ENCODE measurements around the gene ASIP. TPM values are rescaled to one million over a fixed set of nuclear protein-coding genes. Genes with fewer than 3 reads are reported as not detected.
"Not testable (repeated sequence)": the region's sequence is repeated elsewhere in the genome, so short reads cannot be mapped to it uniquely, and the experiment has no call there.

The ASIP gene
- total RNA-seq, 1 donor from 2014 or later = not detected

DNA sequence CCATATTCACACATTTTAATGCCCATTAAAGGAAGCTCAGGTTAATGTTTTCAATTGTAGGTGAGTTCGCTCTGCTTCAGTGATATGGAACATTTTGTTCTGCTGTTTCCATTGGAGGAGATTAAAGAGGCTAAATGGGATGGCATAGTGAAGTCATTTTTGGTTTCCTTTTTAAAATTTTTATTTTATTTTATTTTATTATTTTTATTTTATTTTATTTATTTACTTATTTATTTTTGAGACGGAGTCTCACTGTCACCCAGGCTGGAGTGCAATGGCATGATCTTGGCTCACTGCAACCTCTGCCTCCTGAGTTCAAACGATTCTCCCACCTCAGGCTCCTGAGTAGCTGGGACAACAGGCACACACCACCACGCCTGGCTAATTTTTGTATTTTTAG, 792 bp downstream of the ASIP start:
- DNase-seq (ENCODE audit: extremely low read depth, low read depth, low spot score) = not testable (repeated sequence)

DNA sequence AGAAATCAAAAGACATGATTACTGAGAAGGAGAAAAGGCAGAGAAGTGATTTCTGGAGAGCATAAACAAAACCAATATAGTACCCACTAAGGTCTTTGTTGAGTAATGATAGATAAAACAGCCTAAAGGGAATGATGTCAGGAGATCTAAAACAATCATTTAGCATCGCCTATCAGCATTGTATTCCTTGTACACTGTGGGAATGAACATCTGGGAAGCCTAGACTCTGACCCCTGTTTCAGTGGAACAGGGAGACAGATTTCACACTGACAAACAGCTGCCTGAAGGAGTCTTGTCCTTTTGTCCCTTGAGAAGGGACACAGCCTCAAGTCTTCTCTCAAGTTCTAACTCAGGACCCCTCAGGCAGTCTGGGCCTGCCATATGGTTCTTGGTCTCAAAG, 1.7 kb downstream of the ASIP start:
- no peak for DNase-seq (ENCODE audit: extremely low read depth, low read depth, low spot score)

DNA sequence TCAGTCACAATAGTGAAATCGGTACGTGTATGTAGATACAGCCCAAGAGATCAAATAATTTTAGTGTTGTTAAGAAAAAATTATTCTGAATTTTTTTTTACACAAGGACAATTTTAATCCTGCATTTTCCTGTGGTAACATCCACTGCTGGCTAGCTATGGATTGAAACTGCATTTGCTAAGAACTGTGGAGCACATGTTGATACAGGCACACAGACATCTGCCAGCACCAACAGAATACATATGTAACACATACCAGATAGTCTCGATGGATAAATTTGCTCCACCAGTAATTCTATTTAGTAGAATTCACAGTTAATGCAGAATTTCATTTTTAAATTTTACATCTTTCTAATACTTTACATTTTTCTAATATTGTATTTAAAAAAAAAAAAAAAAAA, 2.2 kb downstream of the ASIP start:
- DNase-seq (ENCODE audit: extremely low read depth, low read depth, low spot score) = no peak

DNA sequence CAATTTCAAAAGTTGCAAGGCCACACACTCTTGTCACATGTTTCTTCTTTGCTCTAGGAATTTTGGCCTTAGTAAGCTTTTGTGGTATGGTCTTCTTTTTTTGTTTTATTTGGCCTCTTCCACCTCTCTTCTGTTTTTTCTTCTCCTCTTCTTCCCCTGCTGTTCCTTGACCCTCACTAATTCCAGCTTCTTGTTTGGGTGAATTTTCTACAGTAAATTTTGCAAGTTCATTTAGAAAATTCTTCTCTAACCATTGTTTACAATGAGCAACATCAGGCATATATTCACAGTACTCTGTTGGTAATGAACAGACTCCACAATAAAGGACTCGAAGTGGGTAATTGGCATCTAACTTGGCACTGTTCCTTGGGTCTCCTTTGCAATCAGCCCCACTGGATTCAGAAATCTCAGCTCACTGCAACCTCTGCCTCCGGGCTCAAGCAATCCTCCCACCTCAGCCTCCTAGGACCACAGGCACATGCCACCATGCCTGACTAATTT, 5.0 kb downstream of the ASIP start:
- DNase-seq (ENCODE audit: extremely low read depth, low read depth, low spot score) = no peak

DNA sequence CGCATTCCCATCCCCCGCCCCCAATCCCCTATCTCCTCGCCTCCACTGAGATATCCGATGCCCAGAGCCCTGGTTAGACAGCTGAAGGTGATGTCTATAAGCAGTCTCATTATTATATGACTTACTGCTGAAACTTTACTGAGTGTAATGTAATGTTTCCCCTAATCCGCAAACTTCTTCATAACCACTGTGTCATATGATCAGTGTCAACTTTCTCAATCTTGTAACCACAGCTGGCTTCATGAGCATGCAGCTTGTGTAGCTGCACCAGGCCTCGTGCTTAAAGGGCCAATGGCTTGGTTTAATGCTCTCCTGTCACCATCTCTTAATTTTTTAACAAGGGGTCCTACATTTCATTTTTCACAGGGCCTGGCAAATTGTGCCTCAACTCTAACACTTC, 8.1 kb downstream of the ASIP start:
- DNase-seq (ENCODE audit: extremely low read depth, low read depth, low spot score) = no peak

DNA sequence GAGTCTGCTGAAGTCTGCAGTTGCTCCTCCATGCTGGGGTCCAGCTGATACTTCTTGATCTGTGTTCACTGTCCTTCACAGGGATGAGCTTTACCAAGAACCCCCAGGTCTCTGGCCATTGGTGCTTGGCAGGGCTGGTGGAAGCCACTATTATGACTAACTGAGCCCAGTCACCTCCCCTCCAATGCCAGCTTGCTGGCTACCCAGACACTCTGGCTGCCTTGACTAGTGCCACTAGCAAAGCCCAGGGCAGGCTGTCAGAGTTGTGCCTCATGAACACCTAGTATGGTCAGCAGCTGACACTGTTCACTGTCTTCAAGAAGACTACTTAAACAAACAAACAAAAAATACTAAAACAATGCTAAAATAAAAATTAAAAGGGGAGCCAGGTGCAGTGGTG, 8.8 kb downstream of the ASIP start:
- no peak for DNase-seq (ENCODE audit: extremely low read depth, low read depth, low spot score)

DNA sequence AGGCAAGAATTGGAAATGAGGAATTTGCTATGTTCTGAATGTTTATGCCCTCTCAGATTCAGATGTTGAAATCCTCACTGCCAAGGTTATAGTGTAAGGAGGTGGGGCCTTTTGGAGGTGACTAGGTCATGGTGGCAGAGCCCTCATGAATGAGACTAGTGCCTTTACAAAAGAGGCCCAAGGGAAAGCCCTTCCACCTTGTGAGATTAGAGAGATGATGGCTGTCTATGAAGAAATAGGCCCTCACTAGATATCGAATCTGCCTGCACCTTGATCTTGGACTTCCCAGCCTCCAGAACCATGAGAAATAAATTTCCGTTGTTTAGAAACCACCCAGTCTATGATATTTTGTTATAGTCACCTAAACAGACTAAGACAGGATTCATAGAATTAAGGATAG, 10.4 kb downstream of the ASIP start:
- no peak for DNase-seq (ENCODE audit: extremely low read depth, low read depth, low spot score)

DNA sequence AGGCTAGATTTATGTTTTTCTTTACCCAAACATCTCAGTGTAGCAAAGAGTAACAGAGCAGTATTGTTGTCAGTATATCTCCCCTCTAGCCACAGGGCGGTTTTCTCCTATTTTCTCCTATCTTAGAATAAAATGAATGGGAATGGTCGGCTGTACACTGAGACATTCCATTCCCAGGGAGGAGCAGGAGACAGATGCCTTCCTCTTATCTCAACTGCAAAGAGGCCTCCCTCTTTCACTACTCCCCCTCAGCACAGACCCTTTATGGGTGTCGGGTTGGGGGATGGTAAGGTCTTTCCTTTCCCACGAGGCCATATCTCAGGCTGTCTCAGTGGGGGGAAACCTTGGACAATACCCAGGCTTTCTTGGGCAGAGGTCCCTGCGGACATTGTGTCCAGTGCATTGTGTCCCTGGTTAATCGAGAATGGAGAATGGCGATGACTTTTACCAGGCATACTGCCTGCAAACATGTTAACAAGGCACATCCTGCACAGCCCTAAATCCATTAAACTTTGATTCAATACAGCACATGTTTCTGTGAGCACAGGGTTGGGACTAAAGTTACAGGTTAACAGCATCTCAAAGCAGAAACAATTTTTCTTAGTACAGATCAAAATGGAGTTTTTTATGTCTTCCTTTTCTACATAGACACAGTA, 11.3 kb downstream of the ASIP start:
- DNase-seq (ENCODE audit: extremely low read depth, low read depth, low spot score) = not testable (repeated sequence)

DNA sequence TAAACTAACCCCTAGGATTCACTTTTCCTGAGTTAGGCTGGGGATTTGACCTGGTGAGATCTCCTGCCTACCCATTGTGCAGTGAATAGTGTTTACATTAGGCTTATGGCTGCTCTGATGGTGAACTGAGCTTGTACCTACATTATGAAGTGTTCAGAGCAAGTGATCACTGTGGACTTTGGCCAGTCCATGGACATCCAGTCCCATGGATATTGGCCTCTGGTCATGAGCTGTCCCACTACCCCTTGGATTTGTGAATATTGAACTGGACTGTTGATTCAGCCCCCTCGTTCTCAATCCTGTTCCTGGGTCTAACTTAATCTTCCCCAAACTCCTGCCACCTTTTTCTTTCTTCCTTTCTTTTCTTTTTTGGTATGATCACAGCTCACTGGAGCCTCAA, 13.8 kb downstream of the ASIP start:
- DNase-seq (ENCODE audit: extremely low read depth, low read depth, low spot score) = no peak

DNA sequence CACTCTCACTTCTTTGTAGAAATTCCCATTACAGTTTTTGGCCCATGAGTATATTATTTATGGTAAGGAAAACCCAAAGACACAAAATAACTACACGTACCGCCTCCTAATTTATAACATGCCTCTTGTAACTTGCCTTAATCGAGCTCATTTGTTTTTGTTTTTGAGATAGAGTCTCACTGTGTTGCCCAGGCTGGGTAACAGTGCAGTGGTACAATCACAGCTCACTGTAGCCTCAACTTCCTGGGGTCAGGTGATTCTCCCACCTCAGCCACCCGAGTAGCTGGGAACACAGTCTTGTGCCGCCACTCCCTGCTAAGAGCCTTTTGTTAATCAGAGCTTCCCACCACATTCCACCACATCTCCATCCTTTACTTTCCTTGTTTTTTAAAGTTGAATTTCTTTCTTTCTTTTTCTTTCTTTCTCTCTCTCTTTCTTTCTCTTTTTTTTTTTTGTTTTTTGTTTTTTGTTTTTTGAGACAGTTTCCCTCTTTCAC, 15.5 kb downstream of the ASIP start:
- no peak for DNase-seq (ENCODE audit: extremely low read depth, low read depth, low spot score)

DNA sequence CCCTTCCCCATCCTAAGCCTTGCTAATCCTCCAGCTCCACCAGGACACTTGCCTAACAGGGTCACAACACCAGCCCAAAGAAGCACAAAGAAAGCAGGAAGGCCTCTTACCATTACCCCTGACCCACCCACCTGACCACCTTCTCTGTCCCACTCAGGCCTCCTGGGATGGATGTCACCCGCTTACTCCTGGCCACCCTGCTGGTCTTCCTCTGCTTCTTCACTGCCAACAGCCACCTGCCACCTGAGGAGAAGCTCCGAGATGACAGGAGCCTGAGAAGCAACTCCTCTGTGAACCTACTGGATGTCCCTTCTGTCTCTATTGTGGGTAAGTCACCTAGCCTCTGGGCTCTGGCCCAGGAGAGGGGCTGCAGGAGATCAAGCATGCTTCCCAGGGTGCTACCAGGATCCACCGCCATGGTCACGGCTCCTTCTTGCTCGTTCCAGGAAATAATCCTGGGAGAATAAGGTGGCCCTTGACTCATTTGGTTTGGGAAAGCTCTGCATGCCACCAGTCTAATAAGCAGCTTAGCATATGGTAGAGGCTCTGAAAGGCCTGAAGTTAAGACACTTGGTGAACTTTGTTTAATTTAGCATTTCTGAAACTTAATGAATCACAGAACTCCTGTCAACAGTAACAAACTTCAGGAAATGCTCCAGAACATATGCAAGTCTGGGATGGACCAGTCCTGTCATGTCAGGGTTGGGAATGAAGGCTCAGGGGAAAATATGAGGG, 19.2 kb downstream of the ASIP start:
- DNase-seq (ENCODE audit: extremely low read depth, low read depth, low spot score) = no peak

DNA sequence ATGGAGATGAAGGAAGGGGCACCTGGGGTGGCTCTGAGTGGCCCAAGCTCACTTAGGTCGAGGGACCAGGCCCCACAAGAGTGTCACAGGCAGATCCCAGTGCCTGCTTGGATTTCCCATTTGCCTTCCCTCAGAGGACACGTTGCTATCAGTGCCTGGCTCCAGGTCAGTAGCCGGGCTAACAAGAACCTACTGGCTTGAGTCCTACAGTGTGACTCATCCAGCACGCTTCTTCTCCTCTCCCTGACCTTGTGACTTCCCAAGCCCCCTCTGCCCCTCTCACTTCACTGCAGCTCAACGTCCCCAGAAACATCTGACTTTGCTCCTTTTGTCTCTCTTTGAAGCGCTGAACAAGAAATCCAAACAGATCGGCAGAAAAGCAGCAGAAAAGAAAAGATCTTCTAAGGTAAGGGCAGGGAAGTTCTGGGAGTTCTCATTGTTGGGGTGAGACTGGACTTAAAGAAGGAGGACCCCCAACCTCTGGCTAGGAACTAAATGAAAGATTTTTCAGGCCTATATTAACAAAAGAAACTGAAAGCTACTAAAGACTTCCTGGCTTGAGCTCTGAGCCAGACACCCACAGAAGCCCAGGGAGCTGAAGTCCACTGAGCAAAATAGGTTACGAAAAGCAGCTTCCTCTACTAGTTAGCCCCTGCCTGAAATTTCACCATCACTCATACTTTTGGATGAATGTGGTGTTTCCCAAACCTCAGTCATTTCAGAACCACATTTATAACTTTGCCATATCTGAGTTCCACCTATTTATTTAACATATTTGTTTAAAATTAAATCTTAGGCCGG, 21.5 kb downstream of the ASIP start:
- no peak for DNase-seq (ENCODE audit: extremely low read depth, low read depth, low spot score)

DNA sequence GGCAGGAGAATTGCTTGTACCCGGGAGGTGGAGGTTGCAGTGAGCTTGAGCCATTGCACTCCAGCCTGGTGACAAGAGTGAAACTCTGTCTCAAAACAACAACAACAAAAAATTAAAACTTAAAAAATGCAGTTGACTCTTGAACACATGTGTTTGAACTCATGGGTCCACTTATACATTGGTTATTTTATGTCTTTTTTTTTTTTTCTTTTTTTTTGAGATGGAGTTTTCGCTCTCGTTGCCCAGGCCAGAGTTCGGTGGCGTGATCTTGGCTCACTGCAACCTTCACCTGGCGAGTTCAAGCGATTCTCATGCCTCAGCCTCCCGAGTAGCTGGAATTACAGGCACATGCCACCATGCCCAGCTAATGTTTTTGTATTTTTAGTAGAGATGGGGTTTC, 22.2 kb downstream of the ASIP start:
- DNase-seq (ENCODE audit: extremely low read depth, low read depth, low spot score) = not testable (repeated sequence)

DNA sequence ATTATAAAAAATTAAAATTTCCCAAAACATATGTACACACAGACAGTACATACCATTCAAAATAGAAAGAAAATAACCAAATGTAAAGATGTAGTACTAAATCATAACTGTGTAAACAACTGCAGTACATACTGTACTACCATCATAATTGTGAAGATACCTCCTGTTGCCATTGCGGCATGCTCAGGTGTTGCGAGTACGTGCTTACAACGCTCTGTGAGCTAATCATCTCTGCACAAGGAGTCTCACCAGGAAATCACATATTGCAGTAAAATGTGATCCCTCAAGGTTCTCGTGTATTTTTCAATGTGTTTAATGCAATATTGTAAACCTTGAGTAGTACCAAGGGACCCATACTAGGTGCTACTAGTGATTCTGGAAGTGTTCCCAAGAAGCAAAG, 22.9 kb downstream of the ASIP start:
- DNase-seq (ENCODE audit: extremely low read depth, low read depth, low spot score) = no peak

DNA sequence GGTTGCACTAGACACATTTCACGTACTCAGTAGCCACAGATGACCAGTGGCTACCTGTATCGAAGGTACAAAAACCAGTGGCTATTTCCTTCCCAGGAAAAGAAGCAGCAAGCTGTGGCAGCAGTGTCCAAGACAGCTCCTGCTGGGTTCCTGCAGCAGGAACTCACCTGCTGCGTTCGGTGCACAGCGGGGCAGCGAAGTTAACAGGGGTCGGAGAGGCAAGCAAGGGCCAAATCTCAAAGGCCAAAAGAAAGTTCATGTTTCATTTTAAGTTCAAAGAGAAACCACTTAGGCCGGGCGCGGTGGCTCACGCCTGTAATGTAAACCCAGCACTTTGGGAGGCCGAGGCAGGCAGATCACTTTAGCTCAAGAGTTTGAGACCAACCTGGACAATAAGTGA, 26.9 kb downstream of the ASIP start:
- DNase-seq (ENCODE audit: extremely low read depth, low read depth, low spot score) = no peak

DNA sequence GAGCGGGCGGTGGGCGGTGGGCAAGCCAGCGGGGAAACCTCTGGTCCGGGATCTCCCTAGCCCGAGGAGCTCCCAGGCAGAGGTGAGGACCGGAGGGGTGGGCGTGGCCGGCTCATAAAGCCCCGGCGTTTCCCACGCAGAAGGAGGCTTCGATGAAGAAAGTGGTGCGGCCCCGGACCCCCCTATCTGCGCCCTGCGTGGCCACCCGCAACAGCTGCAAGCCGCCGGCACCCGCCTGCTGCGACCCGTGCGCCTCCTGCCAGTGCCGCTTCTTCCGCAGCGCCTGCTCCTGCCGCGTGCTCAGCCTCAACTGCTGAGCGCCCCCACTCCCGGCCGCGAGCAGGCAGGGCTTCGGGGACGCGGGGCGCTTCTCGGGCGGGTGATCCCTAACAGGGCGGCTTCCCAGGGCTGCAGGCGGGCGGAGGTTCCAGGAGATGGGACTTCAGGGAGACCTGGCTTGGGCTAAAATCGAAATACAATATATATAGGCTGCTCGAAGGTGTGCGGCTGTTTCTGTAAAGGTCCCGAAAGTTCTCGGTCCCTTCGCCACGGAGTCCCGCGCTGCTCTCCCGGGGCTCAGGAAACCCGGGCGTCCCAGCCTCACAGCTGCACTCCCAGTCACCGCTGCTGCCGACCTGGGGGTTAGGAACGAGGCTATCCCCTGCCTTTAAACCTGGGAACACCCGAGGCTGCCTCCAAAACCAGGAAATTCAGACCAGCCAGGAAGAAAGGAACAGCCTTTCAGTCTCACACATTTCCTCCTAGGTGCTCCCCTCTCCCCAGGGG, 27.8 kb downstream of the ASIP start:
- no peak for DNase-seq (ENCODE audit: extremely low read depth, low read depth, low spot score)

DNA sequence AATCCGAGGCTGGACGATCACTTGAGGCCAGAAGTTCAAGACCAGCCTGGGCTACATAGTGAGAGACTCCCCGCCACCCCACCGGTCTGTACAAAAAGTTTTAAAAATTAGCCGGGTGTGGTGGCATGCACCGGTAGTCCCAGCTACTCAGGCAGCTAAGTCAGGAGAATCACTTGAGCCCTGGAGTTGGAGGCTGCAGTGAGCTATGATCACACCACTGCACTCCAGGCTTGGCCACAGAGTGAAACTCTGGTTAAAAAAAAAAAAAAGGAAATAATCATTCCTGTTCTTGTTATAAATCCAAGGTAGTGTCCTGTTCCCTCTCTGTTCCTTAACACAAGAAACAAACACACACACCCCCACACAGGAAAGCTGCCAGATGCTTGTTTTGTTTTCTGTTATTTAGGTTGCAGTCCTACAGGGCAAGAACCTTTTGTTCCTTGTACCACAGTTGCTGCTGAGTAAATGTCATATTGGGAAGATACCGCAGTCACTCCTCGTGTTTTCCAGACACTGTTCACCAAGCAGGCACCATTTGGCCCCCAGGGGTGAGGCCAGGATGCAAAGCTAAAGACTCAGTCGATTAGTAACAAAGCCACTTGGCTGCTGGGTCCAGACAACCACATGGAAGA, 28.9 kb downstream of the ASIP start:
- no peak for DNase-seq (ENCODE audit: extremely low read depth, low read depth, low spot score)

DNA sequence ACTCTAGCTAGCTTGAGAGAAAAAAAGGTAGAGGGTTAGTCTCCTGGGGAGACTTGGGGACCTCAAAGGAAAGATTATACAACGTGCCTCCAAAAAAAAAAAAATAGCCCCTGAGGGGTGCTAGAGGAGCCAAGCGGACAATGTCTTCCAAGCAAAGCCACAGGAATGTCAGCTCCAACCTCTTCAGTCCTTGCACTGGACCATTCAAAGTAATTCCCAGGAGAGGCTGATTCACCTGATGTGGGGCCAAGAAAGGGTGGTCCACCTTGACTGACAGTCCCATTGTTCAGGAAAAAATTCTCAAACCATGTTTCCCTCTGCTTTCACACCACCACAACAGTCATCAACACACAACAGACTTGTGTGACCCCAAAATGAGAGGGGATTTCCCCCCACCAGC, 30.7 kb downstream of the ASIP start:
- no peak for DNase-seq (ENCODE audit: extremely low read depth, low read depth, low spot score)

DNA sequence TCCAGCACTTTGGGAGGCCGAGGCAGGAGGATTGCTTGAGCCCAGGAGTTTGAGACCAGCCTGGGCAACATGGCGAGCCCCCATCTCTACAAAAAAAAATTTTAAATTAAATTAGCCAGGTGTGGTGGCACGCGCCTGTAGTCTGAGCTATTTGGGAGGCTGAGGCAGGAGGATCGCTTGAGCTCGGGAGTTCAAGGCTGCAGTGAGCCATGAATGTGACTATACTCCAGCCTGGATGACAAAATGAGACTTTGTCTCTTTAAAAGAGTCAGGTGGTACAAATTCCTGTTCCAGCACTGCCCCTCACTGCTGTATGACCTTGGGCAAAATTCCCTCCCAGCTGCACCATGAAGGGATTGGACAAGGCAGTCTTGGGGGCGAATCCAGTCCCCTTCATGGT, 33.5 kb downstream of the ASIP start:
- no peak for DNase-seq (ENCODE audit: extremely low read depth, low read depth, low spot score)

DNA sequence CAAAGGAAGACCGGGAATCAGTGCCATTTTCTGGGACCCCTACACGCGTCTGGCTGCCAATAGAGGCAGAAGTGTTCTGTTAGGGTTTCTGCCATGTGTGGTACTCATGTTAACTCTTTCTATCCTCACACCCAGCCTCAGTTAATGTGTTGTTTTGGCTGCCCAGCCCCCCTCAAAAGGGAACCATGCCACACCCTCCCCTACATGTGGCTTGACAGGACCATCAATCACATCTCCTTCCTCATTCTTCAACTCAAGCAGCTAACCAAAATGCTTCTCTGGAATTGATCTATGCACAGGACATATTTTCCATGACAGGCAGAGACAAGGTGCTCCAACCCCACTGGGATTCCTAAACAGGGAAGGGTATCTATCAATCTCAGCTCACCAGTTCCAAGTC, 40.0 kb downstream of the ASIP start:
- DNase-seq (ENCODE audit: extremely low read depth, low read depth, low spot score) = no peak

Measured in glomerular endothelial cell (primary cell).